Fibroblast of skin of back (primary cell): ENCODE data around the gene HCFC2. TPM values are rescaled to one million over a fixed set of nuclear protein-coding genes. Genes with fewer than 3 reads are reported as not detected.
"Not testable (repeated sequence)": the region's sequence is repeated elsewhere in the genome, so short reads cannot be mapped to it uniquely, and the experiment has no call there.

Experiments used
- DNase-seq: peaks from one replicate; pipeline ENCODE4 v3.0.0-alpha.2; 2013
- polyA plus RNA-seq, 2 experiments: library from polyadenylated mRNA; unstranded; fragments of 120-200 nt; gene quantifications; one replicate each; pipeline ENCODE4 v1.2.1, GENCODE V29; 2013; ENCODE audit not compliant: insufficient read length in 2 of 2

HCFC2 gene
- 9.3 TPM for polyA plus RNA-seq (2013, experiment 1 of 2; ENCODE audit: insufficient read length)
- 14.2 TPM for polyA plus RNA-seq (2013, experiment 2 of 2; ENCODE audit: insufficient read length)

GRCh38 chr12:104064031-104064841, at the start of gene HCFC2:
HCFC2 (plus strand) TSS chr12:104064531; CDS start chr12:104064561, 30 bp downstream.
- peak; percentile 87 for DNase-seq

- DNase-seq = not testable (repeated sequence)
Observed at GRCh38 chr12:104021862-104022261, 42.5 kb upstream of the HCFC2 start.

- no peak for DNase-seq
Observed at GRCh38 chr12:104022786-104023185, 41.5 kb upstream of the HCFC2 start.

GRCh38 chr12:104023710-104024109, 40.6 kb upstream of the HCFC2 start:
- DNase-seq = no peak

GRCh38 chr12:104024348-104024747, 40.0 kb upstream of the HCFC2 start:
- DNase-seq = no peak

- DNase-seq = no peak
Observed at GRCh38 chr12:104025771-104026170, 38.6 kb upstream of the HCFC2 start.

GRCh38 chr12:104026841-104027599, 37.3 kb upstream of the HCFC2 start:
- no peak for DNase-seq

GRCh38 chr12:104030596-104030995, 33.7 kb upstream of the HCFC2 start:
- DNase-seq = not testable (repeated sequence)

GRCh38 chr12:104036143-104036542, 28.2 kb upstream of the HCFC2 start:
- DNase-seq = not testable (repeated sequence)

GRCh38 chr12:104039769-104040168, 24.6 kb upstream of the HCFC2 start:
- not testable (repeated sequence) for DNase-seq

- no peak for DNase-seq
Observed at GRCh38 chr12:104042580-104042979, 21.8 kb upstream of the HCFC2 start.

GRCh38 chr12:104044158-104044557, 20.2 kb upstream of the HCFC2 start:
- DNase-seq = no peak

GRCh38 chr12:104046306-104046705, 18.0 kb upstream of the HCFC2 start:
- DNase-seq = no peak

GRCh38 chr12:104048162-104048561, 16.2 kb upstream of the HCFC2 start:
- no peak for DNase-seq

- no peak for DNase-seq
Observed at GRCh38 chr12:104048811-104049210, 15.5 kb upstream of the HCFC2 start.

- peak; percentile 66 for DNase-seq
Observed at GRCh38 chr12:104049278-104049902, 14.9 kb upstream of the HCFC2 start.

GRCh38 chr12:104049903-104050356, 14.4 kb upstream of the HCFC2 start, which contains the start of gene GLT8D2:
GLT8D2 (minus strand) TSS chr12:104050187; CDS start chr12:104019648, 30,539 bp downstream.
- peak; percentile 74 for DNase-seq

- DNase-seq = no peak
Observed at GRCh38 chr12:104050436-104050835, 13.9 kb upstream of the HCFC2 start.

GRCh38 chr12:104054681-104055346, 9.5 kb upstream of the HCFC2 start:
- no peak for DNase-seq

- no peak for DNase-seq
Observed at GRCh38 chr12:104055686-104056388, 8.5 kb upstream of the HCFC2 start.

GRCh38 chr12:104056419-104056972, 7.8 kb upstream of the HCFC2 start:
- no peak for DNase-seq
